ENCODE results near the gene LEUTX. TPM values are rescaled to one million over a fixed set of nuclear protein-coding genes. Genes with fewer than 3 reads are reported as not detected.

Gene LEUTX
- total RNA-seq, 1 experiment from 2014 or later = not detected

GRCh38 chr19:39820696-39821095, 42.0 kb downstream of the LEUTX start:
- DNase-seq (ENCODE audit: low read depth) = no peak

DNA sequence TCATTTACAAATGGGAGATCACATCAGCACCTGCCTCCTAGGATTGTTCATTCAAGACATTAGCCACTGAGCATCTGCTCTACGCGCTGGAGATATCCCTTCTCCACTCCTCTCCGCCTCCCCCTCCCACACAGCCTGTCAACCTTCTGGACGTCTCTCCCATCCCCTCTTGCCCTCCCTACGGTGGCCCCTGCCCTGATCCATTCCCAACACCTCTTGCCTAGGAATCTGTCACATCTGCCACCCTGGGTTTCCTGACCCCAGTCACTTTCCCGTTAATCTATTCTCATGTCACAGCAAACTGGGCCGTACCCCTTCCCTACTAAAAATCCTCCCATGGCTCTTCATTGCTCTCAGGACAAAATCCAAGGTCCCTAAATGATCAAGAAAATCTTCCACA, 45.0 kb downstream of the LEUTX start:
- DNase-seq (ENCODE audit: low read depth) = no peak

DNA sequence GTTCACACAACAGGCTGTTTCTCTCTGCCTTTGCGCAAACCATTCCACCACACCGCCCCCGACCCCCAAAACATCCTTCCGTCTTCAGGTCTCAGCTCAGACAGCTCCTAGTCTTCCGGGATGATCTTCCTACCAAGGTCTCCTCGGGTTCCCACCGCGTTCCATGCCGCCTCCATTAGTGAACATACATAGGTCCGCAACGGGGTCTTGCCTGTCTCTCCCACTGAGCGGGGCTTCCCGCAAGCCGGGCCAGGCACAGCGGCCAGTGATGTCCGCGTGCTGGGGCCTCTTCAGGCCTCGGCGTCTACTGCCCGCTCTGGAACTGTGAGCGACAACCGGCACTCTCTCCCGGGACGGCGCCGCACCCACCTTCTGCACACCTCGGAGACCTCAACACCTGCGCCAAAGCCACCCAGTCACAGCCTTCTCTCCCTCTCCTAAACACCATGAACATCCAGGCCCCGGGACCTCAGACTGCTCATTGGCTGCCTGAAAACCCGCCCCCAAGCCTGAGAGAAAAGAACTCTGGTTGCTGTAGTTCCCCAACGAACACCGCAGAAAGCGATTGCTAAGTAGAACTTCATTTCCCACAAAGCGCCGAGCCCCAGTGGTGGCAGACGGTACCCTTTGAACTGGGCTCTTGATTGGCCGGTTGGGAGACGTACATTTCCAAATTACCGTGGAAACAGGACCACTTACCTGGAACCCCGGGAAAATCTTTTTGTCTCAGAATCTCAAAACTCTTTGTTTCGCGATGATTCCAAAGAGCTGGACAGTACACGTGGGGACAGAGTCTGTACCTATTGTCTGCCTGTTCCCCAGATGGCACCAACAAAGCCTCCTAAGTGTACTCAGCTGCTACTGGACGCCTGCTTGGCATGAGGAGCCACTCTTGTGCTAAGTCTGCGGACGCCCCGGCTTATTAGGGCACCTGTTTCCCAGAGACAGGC, 45.8 kb downstream of the LEUTX start:
- no peak for DNase-seq (ENCODE audit: low read depth)

DNA sequence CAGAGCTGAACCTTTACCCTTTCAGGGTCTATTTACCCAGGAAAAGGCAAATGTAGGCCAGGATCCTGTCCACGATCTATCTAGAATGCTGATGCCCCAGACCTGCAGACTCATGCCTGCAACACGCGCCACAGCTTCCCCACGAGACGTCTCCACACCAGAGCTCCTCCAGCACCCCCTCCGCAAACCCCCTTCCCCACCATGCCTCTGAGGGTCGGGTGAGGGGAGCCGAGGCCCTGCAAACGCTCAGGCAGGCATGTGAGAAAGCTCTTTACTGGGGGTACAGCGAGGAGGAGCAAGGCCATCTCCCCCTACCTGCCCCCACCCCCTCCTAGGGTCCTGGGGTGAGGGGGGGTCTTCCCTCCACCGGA, 46.4 kb downstream of the LEUTX start:
- no peak for DNase-seq (ENCODE audit: low read depth)

DNA sequence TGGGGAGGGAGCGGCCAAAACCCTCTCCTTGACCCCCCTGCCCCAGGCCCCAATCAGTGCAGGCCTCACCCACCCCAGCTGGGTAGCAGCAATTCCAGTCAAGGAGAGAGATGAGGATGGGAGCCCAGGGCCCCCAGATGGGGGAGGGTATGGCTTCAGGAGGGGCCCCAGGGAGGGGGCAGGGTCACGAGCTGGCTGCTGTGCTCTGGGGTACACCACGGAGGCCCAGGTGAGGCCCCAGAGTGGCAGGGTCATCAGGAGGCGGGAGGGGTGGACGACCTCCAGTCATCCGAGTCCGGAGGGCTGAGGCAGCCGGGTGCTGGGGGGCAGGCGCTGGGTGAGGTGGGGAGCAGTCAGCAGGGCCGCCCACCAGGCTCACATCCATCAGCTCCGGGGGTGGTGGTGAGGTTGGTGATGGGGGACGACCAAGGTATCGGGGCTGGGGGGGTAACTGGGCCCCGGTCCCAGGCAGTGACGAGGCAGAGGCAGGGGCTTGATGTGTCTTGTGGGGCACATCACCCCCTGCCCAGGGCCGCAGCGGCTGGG, 47.0 kb downstream of the LEUTX start:
- DNase-seq (ENCODE audit: low read depth) = no peak

DNA sequence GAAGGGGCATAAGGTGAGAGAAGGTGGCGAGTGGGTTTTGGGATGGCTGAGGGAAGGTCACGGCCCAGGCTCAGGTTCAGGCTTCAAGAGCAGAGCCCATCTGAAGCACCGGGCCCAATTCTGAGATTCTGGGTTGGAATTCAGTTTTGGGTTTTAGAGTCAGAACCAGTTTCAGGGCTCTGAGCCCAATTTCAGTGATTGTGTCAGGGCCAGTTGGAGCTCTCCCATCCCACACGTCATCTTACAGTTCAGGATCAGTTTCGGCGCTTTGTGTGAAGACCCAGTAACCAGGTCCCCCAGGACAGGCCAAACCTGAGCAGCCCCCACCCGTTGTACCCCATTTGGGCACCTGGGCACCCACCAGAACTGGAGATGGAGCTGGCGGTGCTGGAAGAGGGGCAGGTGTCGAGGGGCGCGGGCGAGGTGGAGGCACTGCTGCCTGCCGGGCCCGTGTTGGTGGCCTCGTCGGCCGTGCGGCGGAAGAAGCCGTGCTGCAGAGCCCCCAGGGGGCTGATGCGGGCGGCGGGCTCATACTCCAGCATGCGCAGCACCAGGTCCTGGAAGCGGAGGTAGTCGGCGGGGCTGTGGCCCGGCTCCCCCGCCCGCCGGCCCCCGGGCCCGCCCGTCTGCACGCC, 47.8 kb downstream of the LEUTX start:
- no peak for DNase-seq (ENCODE audit: low read depth)

- DNase-seq (ENCODE audit: low read depth) = no peak
These were observed 48.6 kb downstream of the LEUTX start for GRCh38 chr19:39827216-39827615.

GRCh38 chr19:39828015-39828653, 49.5 kb downstream of the LEUTX start:
- DNase-seq (ENCODE audit: low read depth) = no peak

- no peak for DNase-seq (ENCODE audit: low read depth)
These were observed 50.0 kb downstream of the LEUTX start for GRCh38 chr19:39828654-39829032.

DNA sequence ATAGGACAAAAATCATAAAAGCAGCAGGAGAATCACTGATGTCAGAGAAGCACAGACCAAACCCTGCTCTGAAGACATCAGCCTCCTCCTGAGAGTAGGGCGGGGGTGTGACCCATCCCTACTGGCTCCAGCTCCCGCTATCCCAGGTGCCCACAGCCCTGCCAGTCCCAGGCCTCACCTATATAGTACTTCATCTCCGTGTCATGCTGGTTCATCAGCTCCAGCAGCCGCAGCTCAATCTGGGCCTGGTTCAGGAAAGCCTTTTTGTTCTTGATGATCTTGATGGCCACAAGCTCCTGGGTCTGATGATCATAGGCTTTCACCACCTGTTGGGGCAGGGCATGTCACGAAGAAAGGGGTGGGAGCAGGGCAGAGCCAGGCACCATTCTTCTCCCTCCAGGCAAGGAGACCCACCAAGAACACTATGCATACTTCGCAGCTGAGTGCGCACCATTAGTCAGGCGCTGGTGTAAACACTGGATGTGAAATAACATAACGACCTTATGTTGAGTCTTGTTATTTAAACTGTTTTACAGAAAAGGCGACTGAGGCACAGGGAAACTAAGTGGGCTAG, 51.1 kb downstream of the LEUTX start:
- no peak for DNase-seq (ENCODE audit: low read depth)

DNA sequence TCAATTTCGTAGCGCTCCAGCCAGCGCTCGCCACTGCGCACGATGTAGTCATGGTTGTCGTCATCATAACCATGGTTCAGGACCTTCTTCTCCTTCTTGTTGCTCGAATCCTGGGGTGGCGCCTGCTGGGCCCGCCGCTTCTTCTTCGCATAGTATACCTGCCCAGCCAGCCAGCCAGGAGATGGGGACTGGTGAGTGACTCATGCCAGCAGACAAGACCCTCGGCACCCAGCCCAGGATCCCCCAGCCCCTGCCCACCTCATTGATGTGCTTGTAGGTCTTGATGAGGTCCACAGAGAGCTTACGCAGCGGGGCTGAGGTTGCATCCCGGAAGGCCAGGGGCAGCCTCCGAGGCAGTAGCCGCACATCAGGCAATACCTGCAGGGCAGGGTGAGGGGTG, 51.8 kb downstream of the LEUTX start:
- no peak for DNase-seq (ENCODE audit: low read depth)

- DNase-seq (ENCODE audit: low read depth) = no peak
These were observed 52.2 kb downstream of the LEUTX start for GRCh38 chr19:39830847-39831246.

DNA sequence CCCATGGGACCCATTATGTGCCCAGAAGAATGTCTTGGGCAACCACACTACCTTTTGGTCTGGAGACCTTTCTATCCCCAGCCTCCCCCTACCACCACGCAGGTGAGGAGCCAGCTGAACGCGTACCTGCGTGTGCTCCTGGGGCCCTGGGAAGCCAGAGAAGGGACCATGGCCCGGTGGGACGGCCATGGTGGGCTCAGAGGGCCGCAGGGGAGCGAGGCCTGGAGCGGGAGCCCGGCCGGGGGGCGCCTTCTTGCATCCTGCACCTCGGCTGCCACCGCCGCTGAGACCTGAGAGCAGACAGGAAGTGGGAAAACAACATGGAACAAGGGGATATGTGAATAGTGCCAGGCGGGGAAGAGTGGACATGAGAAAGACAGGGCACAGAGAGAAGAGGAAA, 53.0 kb downstream of the LEUTX start:
- DNase-seq (ENCODE audit: low read depth) = no peak

GRCh38 chr19:39832341-39833083, 53.9 kb downstream of the LEUTX start:
- no peak for DNase-seq (ENCODE audit: low read depth)

- DNase-seq (ENCODE audit: low read depth) = no peak
These were observed 54.5 kb downstream of the LEUTX start for GRCh38 chr19:39833160-39833463.

GRCh38 chr19:39833464-39834286, 55.0 kb downstream of the LEUTX start, which contains the start of gene DYRK1B:
DYRK1B (minus strand) TSS chr19:39834162; CDS start chr19:39831867, 2,295 bp downstream.
- no peak for DNase-seq (ENCODE audit: low read depth)

DNA sequence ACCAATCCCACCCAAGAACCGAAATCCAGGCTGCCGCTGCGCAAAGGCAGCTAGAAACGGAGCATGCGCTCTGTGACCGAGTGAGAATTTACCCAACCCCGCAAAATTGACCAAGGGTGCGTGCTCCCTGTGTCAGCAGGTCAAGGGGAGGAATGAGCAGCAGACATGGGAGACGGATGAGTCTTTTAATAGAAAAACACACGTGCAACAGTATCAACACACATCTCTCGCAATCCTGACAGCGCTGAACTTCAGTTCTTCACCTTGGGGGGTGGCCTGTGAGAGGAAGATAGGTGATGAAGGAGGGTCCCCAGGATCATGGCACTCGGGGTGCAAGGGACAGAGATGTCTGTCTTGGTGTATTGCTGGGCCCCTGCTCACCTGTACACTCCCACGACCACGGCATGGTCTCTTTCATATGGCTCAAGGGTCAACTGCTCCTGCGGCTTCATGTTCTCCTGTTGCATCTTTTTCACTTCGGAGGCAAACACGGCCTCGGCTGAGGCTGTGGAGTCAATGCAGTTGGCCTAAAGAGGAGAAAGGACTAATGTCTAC, 55.7 kb downstream of the LEUTX start:
- DNase-seq (ENCODE audit: low read depth) = no peak

Data from HT1080 (cell line).